ENCODE data around the gene PHF12.

- TF ChIP-seq EZH2 (IDR thresholded peaks at IDR 0.05; ENCODE audit: low read depth) (no peak), CTCF (conservative IDR thresholded peaks at IDR 0.05) (no peak)
Measured at GRCh38 chr17:28985950-28986713, 34.8 kb upstream of the PHF12 start.
